ENCODE data around the gene PHYHIPL. TPM values are rescaled to one million over a fixed set of nuclear protein-coding genes. Genes with fewer than 3 reads are reported as not detected.

PHYHIPL gene
- total RNA-seq, 3 donors from 2014 or later (not counting 1 experiment from before 2014, with no cell fraction given): not detected

GRCh38 chr10:59167512-59167911, 8.9 kb upstream of the PHYHIPL start:
- H3K36me3 ChIP-seq (ENCODE audit: control insufficient read depth, insufficient read depth, low read length): no peaks in the 10 kb centered on the region
- H3K36me3 Mint-ChIP-seq: no peaks in the 10 kb centered on the region
- 97% methylated on average over 2 of the region's 2 CpGs for WGBS (ENCODE audit: insufficient coverage)
- no peak for ATAC-seq
- H3K4me1 Mint-ChIP-seq: no peaks in the 10 kb centered on the region
- intact Hi-C loops (cut with micrococcal nuclease): no loop called here
- no peak overlapping the region for H3K27ac Mint-ChIP-seq
- no peak overlapping the region for H3K4me3 ChIP-seq (ENCODE audit: low read length)
- H3K9me3 ChIP-seq (ENCODE audit: control insufficient read depth, insufficient read depth, low read length): no peaks in the 10 kb centered on the region
- no peak for TF ChIP-seq CTCF (IDR thresholded peaks at IDR 0.05)
- H3K27me3 ChIP-seq (ENCODE audit: control insufficient read depth, insufficient read depth, low read length): no peaks in the 10 kb centered on the region
- no peaks in the 10 kb centered on the region for H3K27me3 Mint-ChIP-seq (ENCODE audit: low read depth in 2 of 2)
- H3K4me3 Mint-ChIP-seq: no peak overlapping the region
- H3K9me3 Mint-ChIP-seq: peaks cover 8% of the 10 kb centered on the region in 2 donors
- no peaks in the 10 kb centered on the region for H3K4me1 ChIP-seq (ENCODE audit: control insufficient read depth, insufficient read depth, low read length)
- no peak for DNase-seq
- no peak overlapping the region for H3K27ac ChIP-seq (ENCODE audit: low read length)

GRCh38 chr10:59172567-59172966, 3.9 kb upstream of the PHYHIPL start:
- Mint-ChIP-seq H3K4me1 (no peaks in the 10 kb centered on the region), H3K4me3 (no peak overlapping the region), H3K27me3 (ENCODE audit: low read depth in 2 of 2) (peaks cover 8 to 19% of the 10 kb centered on the region in 2 donors), H3K27ac (no peak overlapping the region), H3K9me3 (peaks cover 8 to 12% of the 10 kb centered on the region in 2 donors), H3K36me3 (no peaks in the 10 kb centered on the region)
- Histone ChIP-seq H3K4me1 (ENCODE audit: control insufficient read depth, insufficient read depth, low read length) (no peaks in the 10 kb centered on the region), H3K36me3 (ENCODE audit: control insufficient read depth, insufficient read depth, low read length) (no peaks in the 10 kb centered on the region), H3K27ac (ENCODE audit: low read length) (no peak overlapping the region), H3K9me3 (ENCODE audit: control insufficient read depth, insufficient read depth, low read length) (no peaks in the 10 kb centered on the region), H3K27me3 (ENCODE audit: control insufficient read depth, insufficient read depth, low read length) (peaks cover 4% of the 10 kb centered on the region), H3K4me3 (ENCODE audit: low read length) (no peak overlapping the region)
- 92% methylated on average over 3 of the region's 5 CpGs for WGBS (ENCODE audit: insufficient coverage)
- intact Hi-C loops (cut with micrococcal nuclease): no loop called here
- TF ChIP-seq CTCF (IDR thresholded peaks at IDR 0.05): no peak
- DNase-seq (no peak), ATAC-seq (no peak)

- Histone ChIP-seq H3K27ac (ENCODE audit: low read length) (no peak overlapping the region), H3K36me3 (ENCODE audit: control insufficient read depth, insufficient read depth, low read length) (no peaks in the 10 kb centered on the region), H3K9me3 (ENCODE audit: control insufficient read depth, insufficient read depth, low read length) (no peaks in the 10 kb centered on the region), H3K4me3 (ENCODE audit: low read length) (no peak overlapping the region), H3K27me3 (ENCODE audit: control insufficient read depth, insufficient read depth, low read length) (peaks cover 7% of the 10 kb centered on the region), H3K4me1 (ENCODE audit: control insufficient read depth, insufficient read depth, low read length) (no peaks in the 10 kb centered on the region)
- H3K36me3 Mint-ChIP-seq: no peaks in the 10 kb centered on the region
- peaks cover 5 to 8% of the 10 kb centered on the region in 2 donors for H3K9me3 Mint-ChIP-seq
- H3K27me3 Mint-ChIP-seq (ENCODE audit: low read depth in 2 of 2): peaks cover 8 to 22% of the 10 kb centered on the region in 2 donors
- H3K4me3 Mint-ChIP-seq: no peak overlapping the region
- DNase-seq: no peak
- no peak overlapping the region for H3K27ac Mint-ChIP-seq
- ATAC-seq: no peak
- H3K4me1 Mint-ChIP-seq: no peaks in the 10 kb centered on the region
- TF ChIP-seq CTCF (IDR thresholded peaks at IDR 0.05): no peak
- intact Hi-C loops (cut with micrococcal nuclease): no loop called here
Observed at GRCh38 chr10:59173414-59173813, 3.0 kb upstream of the PHYHIPL start.

GRCh38 chr10:59175538-59176240, 754 bp upstream of the PHYHIPL start:
- no peak for TF ChIP-seq CTCF (IDR thresholded peaks at IDR 0.05)
- Mint-ChIP-seq H3K36me3 (no peaks in the 10 kb centered on the region), H3K27me3 (ENCODE audit: low read depth in 2 of 2) (peaks cover 8 to 22% of the 10 kb centered on the region in 2 donors), H3K27ac (no peak overlapping the region), H3K9me3 (peaks cover 2 to 5% of the 10 kb centered on the region in 2 donors), H3K4me3 (no peak overlapping the region), H3K4me1 (no peaks in the 10 kb centered on the region)
- ATAC-seq: no peak
- intact Hi-C loops (cut with micrococcal nuclease): no loop called here
- H3K27me3 ChIP-seq (ENCODE audit: control insufficient read depth, insufficient read depth, low read length): peaks cover 7% of the 10 kb centered on the region
- no peak for DNase-seq
- H3K27ac ChIP-seq (ENCODE audit: low read length): no peak overlapping the region
- H3K4me3 ChIP-seq (ENCODE audit: low read length): no peak overlapping the region
- WGBS (ENCODE audit: insufficient coverage): 15% methylated on average over 26 of the region's 26 CpGs
- no peaks in the 10 kb centered on the region for H3K9me3 ChIP-seq (ENCODE audit: control insufficient read depth, insufficient read depth, low read length)
- H3K4me1 ChIP-seq (ENCODE audit: control insufficient read depth, insufficient read depth, low read length): no peaks in the 10 kb centered on the region
- H3K36me3 ChIP-seq (ENCODE audit: control insufficient read depth, insufficient read depth, low read length): no peaks in the 10 kb centered on the region

Data from natural killer cell (primary cell).